Urothelium cell line (cell line): ENCODE data around the gene RBBP4.

Source experiments
- DNase-seq: peaks from one replicate; pipeline ENCODE4 v3.0.0; 2011; ENCODE audit warnings: low spot score, mixed read lengths
- FAIRE-seq: peaks from 2 replicates; lab custom pipeline; 2011; peaks lifted over from hg19 to GRCh38; lab: Jason Lieb, UNC

Gene RBBP4

GRCh38 chr1:32716312-32717148 lies 65.5 kb downstream of the RBBP4 start:
- peak; percentile 80 for DNase-seq
- FAIRE-seq = no peak

DNA sequence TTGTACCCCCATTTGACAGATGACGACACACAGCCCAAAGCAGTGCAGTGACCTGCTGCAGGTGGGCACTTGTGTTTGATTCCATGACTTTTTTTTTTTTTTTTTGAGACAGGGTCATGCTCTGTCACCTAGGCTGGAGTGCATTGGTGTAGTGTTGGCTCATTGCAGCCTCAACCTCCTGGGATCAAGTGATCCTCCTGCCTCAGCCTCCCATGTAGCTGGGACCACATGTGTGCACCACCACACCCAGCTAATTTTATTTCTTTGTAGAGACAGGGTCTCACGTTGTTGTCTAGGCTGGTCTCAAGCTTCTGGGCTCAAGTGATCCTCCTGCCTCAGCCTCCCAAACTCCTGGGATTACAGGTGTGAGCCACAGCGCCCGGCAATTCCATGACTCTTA lies 66.5 kb downstream of the RBBP4 start:
- FAIRE-seq (no peak), DNase-seq (no peak)

GRCh38 chr1:32718036-32718435 lies 67.0 kb downstream of the RBBP4 start:
- FAIRE-seq = no peak
- no peak for DNase-seq

DNA sequence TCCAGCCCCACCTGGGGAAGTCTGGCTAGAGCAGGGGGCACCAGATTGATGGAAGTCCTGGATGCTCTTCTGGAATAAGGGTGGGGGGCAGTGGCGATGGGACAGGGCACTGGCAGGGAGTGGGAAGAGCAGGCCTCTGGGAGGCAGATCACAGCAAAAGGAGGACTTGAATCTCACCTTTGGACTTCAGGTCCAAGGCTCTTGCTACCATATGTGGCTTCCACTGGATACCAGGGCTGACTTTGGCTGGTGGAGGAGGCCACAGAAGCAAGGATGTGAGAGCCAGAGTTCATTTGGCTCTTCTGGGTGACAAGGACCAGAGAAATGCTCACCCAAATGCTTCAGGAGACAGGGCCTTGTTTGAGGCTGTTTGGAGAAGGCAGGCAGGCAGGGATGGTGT lies 67.5 kb downstream of the RBBP4 start:
- no peak for DNase-seq
- no peak for FAIRE-seq

- FAIRE-seq = no peak
- no peak for DNase-seq
These were observed 68.8 kb downstream of the RBBP4 start for GRCh38 chr1:32719681-32720275.

DNA sequence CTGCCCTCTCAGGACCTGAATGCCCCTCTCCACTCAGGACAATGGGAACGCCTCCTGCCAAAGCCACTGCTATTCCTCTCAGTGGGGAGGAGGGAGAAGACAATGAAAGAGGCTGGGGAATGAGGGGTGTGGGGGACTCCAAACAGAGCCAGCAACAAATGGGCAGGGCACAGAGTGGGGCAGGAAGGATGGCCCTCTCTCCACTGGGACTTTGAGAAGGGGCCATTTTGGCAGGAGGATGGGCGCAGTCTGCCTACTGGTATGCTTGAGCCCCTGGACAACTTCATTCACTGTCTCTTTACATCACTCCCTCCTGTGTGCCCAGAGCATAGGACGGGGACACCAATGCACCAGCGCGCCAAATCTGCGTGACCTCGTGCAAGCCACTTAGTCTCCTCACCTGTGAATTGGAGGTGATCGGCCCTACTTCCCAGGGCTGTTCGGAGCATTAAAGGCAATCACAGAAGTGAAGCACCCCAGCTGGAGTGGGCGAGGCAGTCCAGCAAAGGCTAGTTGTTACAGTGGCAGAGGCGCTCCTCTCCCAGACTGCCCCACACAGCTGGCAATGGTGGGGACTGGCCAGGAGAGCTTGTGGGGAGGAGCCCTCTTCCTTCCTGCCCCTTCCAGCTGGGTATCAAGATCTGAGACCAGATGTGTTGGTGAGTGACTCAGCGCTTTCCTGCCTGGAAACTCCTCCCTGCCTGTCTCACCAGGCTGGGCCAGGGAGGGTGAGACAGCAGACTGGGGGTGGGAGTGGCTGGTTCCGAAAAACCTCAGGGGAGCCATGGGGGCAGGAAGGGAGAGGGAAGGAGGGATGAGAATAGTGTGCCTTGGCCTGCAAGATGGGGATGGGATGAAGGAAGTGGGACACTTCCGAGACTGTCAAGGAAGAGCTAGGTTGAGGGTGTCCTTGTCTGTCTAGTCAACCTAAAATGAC lies 73.9 kb downstream of the RBBP4 start:
- FAIRE-seq = peak; percentile 88
- peak; percentile 92 for DNase-seq

DNA sequence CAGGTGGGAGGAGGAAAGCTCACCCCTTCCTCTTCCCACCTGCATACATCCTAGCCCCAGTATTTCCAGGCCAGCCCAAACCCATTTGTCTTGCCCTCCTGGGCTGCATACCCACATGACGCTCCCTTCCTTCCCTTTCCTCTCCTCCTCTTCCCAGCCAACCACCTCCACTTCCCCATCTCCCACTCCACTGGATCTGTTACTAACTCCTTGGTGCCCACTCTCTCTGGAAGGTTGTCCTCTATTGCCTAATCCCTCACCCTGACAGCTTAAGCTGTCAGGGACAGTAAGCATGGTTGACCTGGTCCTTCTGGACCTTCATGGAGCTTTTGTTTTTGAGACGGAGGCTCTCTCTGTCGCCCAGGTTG lies 74.6 kb downstream of the RBBP4 start:
- FAIRE-seq = no peak
- no peak for DNase-seq

DNA sequence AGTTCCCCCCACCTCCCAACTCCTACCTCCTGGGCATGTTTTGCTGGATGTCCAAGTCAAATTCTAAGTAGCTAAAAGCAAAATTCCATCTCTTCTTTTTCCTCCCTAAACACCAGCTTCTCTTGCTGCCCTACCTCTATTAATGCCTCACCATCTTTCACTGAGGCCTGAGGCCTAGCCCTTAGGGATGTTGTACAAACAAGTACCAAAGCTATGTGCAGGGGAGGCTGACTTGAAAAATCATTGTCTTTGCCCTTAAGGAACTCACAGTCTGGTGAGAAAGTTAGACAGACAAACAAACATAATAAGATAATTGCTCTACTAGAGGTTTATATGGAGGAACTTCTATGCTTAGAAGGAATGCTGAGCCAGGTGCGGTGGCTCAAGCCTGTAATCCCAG lies 76.9 kb downstream of the RBBP4 start:
- FAIRE-seq = no peak
- DNase-seq = no peak

GRCh38 chr1:32728413-32729077 lies 77.5 kb downstream of the RBBP4 start:
- no peak for DNase-seq
- FAIRE-seq = no peak

- DNase-seq (no peak), FAIRE-seq (no peak)
These were observed 78.4 kb downstream of the RBBP4 start for GRCh38 chr1:32729254-32730046.

DNA sequence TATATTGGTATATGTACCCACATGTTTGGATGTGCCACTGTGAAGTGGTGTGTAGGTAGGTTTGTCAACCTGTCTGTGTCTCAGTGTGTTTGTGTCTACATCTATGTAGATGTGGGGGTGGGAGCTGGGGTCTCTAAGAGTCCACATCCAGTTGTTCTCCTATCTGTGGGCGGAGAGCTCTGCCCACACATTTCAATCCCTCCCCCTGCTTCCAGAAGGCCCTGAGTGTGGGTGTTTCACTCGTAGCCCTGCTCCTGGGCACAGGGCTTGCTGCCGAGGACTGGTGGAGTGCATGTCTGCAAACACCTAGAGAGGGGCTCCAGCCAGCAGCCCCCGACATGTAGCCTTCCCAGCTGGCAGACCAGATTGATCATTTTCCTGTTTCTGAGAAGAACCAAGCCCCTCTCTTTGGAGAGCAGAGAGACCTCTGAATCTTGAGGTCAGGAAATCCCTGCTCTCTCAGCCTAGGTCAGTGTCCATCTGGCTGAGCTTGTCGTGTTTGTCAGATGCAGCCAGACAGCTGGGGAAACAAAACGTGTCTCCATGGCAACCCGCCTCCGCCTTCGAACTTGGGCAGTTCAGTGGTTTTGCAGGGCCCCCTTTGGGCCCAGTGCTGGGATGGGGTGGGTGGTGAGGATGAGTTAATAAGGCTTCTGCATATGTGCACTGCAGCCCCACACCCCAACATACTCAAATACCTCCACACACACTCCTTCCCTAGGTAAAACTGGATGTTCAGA lies 82.7 kb downstream of the RBBP4 start:
- DNase-seq (no peak), FAIRE-seq (no peak)
